GM12878 (cell line): ENCODE results near the gene AGBL5. TPM values are rescaled to one million over a fixed set of nuclear protein-coding genes. Genes with fewer than 3 reads are reported as not detected.
A peak's percentile ranks its signal among the peaks of the same experiment; 100 is the strongest.

Source experiments
- E2F8 ChIP-seq: fragments of 450-650 bp; IDR thresholded peaks from 2 replicates; pipeline ENCODE4 v1.6.1; 2018; ENCODE audit warnings: mild to moderate bottlenecking, low read depth, moderate library complexity; ENCODE audit not compliant: partially characterized antibody
- HCFC1 ChIP-seq: fragments of 150-350 bp; IDR thresholded peaks from 2 replicates; pipeline ENCODE4 v1.6.1; 2014; ENCODE audit warnings: low read length
- IRF5 ChIP-seq: fragments of 450-650 bp; IDR thresholded peaks from 2 replicates; pipeline ENCODE4 v1.6.1; 2017; ENCODE audit warnings: borderline replicate concordance
- RAD51 ChIP-seq: fragments of 450-650 bp; IDR thresholded peaks from 2 replicates; pipeline ENCODE4 v1.6.1; 2016; ENCODE audit warnings: moderate library complexity, mild to moderate bottlenecking, inconsistent platforms
- RELB ChIP-seq: fragments of 450-650 bp; IDR thresholded peaks from 2 replicates; pipeline ENCODE4 v1.6.1; 2017; ENCODE audit warnings: low read depth, mild to moderate bottlenecking, moderate library complexity
- ZBTB40 ChIP-seq: fragments of 450-650 bp; IDR thresholded peaks from 2 replicates; pipeline ENCODE4 v1.6.1; 2016; ENCODE audit warnings: mild to moderate bottlenecking, moderate library complexity, borderline replicate concordance
- polyA plus RNA-seq, 11 experiments: library from polyadenylated mRNA; depleted of rRNA in 4 of 11; unstranded in 6 of 11; stranded (reverse) in 5 of 11; fragments of >200 nt; fragmentation: Nextera tagmentation in 4 of 11; fragmentation: Illumina TruSeq in 1 of 11; extraction: Ambion mirVana in 4 of 11; extraction: Trizol in 1 of 11; gene quantifications; 1 replicate in 1 of 11; 2 replicates in 10 of 11; pipeline versions ENCODE4 v1.2.1 to v1.2.3, GENCODE V29; 2011 to 2016; ENCODE audit warnings: inconsistent platforms in 2 of 11, missing spikeins in 2 of 11, low read depth in 1 of 11
- total RNA-seq, 4 experiments: library from RNA; depleted of rRNA in 3 of 4; stranded (reverse); fragments of >200 nt in 3 of 4; fragmentation: Illumina TruSeq in 1 of 4; extraction: Trizol in 1 of 4; gene quantifications; 2 replicates each; pipeline versions ENCODE4 v1.2.1 to v1.2.3, GENCODE V29; 2013 to 2021

Gene AGBL5
- total and polyA plus RNA-seq, 10 of the 15 experiments (the other 5 are each of a cell fraction or from before 2014, with no cell fraction given), result 1.9 to 28.5 (median 19.5) TPM

GRCh38 chr2:27086090-27086723, 34.7 kb downstream of the AGBL5 start (continued):
- TF ChIP-seq ZBTB40 (no peak), HCFC1 (peak; percentile 54), RELB (no peak), E2F8 (peak; percentile 66), IRF5 (no peak), RAD51 (no peak)
